ENCODE measurements around the gene BPIFB4. TPM values are rescaled to one million over a fixed set of nuclear protein-coding genes. Genes with fewer than 3 reads are reported as not detected.
"Not testable (repeated sequence)": the region's sequence is repeated elsewhere in the genome, so short reads cannot be mapped to it uniquely, and the experiment has no call there.

The BPIFB4 gene
- total RNA-seq, 1 experiment from 2014 or later: not detected

DNA sequence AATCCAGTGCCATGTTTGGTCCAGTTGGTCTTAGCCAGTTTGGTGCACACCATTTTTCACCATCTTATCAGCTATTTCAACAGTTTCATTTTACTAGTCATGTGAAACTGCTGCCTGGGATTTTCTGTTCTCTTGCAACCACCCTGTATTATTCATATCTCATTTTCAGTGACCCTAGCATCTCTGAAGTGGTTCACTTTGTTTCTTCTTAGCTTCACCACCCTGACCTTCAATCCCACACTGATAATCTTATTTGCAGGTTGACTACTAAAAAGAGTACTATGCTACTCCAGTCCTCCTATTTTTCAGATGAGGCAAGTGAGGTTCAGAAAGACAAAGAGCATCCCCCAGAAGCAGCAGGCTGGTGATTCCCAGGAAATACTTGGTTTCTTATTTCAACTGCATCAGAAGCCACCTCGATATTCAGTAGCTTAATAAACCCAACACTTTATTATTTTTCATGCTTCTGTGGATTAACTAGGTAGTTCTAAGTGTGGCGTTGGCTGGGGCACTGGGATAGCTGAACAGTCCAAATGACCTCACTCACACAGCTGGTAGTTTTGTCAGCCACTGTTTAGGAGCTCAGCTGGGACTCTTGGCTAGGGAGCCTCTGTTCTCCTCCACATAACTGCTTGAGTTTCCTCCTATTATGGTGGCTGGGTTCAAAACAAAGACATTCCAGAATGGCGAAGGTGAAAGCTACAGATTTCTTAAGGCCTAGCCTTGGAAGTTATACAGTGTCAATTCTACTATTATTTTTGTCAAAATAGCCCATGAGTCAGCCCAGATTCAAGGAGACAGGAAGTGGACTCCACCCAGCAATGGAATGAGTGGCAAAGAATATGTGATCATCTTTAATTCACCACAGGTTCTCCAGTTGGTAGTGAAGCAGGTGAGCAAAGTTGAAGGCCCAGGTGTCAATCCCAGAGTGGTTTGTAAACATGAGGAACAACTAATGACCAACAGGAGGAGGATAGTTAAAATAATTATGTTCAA, 40.6 kb downstream of the BPIFB4 start:
- no peak for DNase-seq (ENCODE audit: low read depth)

DNA sequence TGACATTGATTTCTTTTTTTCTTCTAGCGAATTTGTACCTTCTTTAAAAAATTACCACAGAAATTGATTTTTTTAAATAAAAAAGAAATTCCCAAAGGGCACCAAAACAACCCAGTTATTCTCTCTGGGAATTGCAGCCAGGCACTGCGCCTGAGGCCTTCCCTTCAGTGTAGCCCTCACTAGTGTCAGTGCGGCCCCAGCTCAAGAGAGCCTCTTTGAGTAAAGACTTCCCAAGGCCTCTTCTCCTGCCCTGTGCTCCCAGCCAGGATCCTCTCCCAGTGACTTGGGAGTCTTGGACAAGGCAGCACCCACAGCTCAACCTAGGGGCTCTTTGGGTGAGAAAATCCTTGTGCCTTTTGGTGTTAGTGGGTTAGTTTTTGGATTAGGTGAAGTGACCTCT, 41.5 kb downstream of the BPIFB4 start:
- DNase-seq (ENCODE audit: low read depth): no peak

DNA sequence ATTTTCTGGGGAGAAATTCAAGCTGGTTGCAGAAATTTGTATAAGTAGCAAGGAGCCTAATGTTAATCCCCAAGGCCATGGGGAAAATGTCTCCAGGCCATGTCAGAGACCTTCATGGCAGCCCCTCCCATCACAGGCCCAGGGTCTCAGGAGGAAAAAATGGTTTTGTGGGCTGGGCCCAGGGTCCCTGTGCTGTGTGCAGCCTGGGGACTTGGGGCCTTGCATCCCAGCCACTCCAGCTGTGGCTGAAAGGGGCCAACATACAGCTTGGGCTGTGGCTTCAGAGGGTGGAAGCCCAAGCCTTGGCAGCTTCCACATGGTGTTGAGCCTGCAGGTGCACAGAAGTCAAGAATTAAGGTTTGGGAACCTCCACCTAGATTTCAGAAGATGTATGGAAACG, 42.9 kb downstream of the BPIFB4 start:
- not testable (repeated sequence) for DNase-seq (ENCODE audit: low read depth)

DNA sequence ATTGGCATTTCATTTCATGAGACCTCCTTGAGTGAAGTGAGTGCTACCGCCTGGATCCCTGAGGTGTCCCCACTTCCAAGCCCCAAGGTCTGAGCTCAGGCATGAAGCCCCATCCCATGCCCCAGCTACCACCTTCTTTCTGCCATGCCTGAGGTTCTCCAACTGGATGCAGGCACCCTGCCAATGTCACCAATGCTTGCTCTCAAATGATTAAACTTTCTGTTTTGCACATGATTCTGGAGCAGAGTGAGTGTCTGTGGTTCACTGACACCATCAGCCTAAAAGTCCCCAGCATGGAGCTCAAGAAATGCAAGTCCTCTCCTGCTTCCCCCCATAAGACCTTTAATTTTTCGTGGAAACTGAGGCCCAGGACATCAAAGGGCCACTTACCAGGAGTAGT, 44.8 kb downstream of the BPIFB4 start:
- no peak for DNase-seq (ENCODE audit: low read depth)

DNA sequence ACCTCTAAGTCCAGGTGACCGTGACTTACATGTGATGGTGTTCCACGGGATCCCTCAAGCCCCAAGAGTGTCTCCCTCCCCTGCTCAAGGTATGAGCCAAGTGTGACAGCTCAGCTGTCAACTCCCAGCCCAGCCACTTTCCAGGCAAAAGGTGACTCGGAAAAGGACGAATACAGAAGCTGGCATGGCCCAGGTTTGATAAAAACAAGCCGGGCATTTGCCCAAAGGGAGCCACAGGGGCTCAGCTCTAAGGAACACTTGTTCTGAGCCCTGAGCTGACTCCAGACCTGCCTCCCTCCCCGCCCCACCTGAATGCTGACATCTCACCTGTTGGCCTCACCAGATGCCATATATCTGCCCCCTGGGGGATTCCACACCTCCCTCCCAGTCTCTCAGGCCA, 45.6 kb downstream of the BPIFB4 start:
- no peak for DNase-seq (ENCODE audit: low read depth)

DNA sequence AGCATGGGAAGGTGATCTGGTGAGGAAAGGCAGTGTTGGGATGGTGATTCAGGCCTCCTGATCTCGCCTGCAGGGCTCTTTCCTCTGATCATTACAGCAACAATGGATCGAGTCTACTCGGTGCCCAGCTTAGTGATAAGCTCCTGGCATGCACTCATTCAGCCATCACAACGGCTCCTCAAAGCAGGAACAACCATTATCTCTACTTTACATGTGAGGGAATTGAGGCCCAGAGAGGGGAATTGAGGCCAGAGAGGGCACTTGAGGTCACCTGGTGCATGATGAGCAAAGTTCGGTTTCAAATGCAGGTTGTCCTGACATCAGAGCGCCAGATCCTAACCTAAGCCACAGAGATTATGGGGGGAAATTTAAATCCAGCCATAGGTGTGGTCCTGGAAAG, 46.5 kb downstream of the BPIFB4 start:
- DNase-seq (ENCODE audit: low read depth): no peak

DNA sequence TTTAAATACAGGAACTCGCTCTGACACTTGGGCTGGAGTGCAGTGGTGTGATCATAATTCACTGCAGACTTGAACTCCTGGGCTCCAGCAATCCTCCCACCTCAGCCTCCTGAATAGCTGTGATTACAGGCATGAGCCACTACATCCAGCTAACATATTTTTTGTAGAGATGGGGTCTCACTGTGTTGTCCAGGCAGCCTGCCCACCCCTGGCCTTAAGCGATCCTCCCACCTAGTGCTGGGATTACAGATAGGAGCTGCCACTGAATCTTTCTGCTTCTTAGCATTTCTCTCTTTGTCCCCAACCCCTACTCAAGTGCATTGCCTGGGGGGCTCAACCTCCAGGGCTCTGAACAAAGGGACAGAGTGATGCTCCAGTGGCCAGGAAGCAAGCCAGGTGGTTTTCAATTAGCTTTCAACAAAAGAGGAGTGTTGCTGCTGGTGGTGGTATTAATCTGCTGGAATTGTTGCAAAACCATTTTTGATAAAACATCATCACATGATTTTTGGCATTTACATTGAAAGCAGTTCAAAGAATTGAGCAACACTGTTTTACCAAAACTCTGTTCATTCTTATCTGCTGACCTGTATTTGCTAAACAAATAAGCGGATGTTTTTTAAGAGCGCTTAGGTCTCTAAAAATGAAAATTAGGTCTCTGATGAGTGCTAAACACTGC, 48.1 kb downstream of the BPIFB4 start:
- DNase-seq (ENCODE audit: low read depth): no peak

DNA sequence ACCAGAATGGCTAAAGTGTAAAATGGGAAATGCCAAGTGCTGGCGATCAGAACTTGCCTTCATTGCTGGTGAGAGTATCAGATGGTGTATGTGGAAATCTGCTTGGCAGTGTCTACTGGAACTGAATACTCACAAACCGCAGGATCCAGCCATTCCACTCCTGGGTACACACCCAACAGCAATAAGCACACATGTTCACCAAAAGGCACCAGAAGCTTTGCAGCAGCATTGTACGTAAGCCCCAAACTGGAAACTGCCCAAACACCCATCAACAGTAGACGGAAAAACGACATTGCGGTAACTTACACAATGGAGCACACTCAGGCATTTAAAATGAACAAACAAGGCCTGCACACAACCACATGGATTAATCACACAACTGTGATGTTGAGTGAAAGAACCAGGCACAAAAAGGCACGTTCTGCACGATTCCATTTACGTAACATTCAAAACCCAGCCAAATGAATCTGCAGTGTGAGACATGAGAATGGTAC, 51.2 kb downstream of the BPIFB4 start:
- peak; percentile 68 for DNase-seq (ENCODE audit: low read depth)

DNA sequence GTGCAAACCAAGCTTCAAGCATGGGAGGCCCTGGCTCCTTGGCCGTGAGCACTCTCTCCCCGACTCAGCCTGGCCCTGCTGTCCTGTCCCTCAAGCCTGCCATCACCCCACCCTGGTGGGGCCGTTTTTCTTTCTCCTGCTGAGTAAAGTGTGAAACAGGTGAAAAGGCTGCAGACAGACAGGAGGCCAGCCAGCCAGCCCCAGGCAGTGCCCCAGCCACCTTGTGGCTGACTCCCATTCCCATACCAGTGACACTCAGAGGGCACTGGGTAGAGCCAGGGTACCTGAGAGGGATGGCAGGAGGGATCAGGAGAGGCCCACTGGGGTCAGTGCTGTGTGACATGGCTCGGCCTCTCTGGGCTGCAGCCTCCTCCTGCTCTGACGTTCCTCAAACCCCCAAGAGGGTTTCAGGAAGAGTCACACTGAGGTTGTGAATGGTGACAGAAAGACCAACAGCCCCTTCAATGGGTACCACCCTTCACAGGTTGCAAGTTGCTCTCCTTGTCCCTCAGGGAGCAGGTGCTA, 52.6 kb downstream of the BPIFB4 start:
- DNase-seq (ENCODE audit: low read depth): no peak

DNA sequence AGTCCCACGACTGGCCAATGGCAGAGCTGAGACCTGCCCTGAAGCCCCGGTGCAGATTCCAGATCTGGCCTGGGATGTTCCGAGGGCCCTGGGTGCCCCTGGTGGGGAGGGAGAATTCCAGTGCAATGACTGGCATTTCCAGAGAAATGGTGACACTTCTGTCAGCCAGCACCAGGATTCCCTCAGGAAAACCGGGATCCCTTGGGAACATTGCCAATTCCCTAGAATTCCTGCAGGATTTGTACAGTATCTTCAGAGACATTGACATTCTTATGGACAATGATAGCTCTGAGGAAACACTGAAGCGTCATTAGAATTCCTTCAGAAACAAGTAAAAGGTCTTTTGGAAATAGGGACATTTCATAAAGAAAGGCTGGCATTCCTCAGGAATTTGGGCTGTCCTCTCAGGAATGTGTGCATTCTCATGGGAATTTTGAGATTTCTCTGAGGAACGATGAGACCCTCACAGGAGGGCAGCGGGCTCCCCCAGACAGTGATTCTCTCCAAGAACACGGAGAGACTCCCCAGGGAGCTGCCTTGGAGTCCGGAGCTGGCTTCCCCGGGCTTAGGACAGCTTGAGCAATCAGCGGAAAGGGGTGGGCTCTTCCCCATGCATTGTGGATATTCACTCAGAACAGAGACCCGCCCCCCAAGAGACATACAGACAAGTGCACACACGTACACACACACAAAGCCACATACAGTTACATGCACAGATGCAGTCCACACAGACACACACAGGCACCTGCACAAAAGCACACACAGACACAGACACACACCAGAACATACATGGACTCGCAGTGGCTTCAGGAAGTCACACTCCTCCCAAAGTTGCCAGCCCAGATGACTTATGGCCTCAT, 53.3 kb downstream of the BPIFB4 start:
- no peak for DNase-seq (ENCODE audit: low read depth)

DNA sequence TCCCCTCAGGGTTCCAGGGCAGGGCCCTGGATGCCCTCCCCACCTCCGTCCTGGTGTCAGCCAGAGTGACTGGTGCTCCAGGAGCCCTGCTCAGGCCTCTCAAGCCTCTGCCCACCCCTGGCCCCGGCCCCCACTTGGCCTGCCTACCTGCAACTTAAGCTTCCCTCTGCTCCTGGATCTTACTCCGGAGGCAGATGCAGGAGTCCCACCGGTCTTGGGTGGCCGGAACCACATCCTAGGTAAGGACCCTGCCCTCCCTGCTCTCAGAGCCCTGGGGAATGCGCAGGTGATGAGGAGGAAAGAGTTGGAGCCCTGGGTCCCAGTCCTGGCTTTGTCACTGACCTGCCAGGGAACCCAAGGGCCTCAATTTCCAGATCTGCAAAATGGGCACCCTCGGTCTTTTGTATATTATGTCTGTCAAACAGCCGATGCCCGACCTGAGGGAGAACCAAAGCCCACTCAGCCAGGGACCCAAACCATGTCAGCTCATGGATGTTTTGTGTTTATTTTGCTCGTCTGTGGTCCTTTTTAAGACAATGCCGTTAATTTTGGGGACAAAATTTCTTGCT, 54.0 kb downstream of the BPIFB4 start:
- no peak for DNase-seq (ENCODE audit: low read depth)

DNA sequence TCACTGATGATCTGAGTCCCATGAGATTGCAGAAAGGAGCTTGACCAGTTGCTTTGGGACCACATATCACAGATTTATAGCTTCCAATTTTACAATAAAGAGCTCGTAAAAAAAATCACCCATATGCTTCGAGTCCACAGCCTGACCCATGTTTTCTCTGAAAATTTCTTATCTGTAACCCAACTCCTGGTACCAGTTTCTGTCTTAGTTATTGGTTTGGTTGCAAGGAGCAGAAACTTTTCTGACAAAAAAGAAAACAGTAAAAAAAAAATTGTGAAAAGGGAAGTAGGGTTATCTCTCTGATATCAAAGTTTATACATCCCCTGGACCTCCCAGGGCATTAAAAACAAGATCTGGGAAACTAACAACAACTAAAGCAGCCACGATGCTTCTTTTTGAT, 57.8 kb downstream of the BPIFB4 start:
- no peak for DNase-seq (ENCODE audit: low read depth)

DNA sequence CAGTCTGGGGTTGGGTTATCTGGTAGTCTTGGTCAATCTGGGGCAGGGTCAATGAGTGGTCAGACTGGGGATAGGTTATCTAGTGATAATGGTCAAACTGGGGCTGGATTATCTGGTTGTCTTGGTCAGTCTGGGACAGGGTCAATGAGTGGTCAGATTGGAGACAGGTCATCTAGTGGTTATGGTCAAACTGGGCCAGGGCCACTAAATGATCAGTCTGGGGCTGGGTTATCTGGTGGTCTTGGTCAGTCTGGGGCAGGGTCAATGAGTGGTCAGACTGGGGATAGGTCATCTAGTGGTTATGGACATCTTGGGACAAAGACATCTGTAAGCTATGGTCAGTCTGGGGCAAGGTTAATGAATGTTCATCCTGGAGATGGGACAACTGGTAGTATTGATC, 60.0 kb downstream of the BPIFB4 start:
- DNase-seq (ENCODE audit: low read depth): no peak

DNA sequence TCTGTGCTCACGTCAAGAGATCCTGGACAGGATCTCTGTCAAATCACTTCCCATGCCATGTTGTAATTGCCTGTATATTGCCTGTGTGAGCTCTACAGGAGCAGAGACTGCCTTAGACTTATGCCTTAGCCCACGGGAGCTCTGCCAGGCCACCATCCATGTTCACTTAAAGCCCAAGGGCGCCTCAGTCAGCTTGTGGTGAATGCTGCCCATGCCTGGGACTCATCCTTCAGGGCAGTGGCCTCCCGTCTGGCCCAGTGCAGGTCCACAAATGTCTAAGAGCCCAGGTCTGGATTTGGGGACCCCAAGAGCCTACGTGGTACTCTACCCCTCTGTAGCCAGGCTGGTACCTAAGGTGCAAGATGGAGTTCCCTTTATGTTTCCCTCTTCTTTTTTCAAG, 66.1 kb downstream of the BPIFB4 start:
- no peak for DNase-seq (ENCODE audit: low read depth)

DNA sequence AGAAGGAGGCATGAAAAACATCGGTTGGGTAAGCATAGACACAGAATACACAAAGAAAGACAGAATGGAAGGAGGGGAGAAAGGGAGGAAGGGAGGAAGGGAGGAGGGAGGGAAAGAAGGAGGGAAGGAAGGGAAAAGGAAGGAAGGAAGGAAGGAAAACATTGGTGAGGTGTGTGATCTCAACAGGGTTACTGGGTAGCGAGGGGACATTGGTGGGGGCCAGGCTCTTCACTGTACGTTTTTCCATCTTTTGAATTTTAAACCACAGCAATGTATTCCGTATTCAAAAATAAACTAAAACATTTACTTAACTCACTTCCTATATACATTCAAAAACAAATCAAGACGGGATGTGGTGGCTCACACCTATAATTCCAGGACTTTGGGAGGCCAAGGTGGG, 67.9 kb downstream of the BPIFB4 start:
- no peak for DNase-seq (ENCODE audit: low read depth)

DNA sequence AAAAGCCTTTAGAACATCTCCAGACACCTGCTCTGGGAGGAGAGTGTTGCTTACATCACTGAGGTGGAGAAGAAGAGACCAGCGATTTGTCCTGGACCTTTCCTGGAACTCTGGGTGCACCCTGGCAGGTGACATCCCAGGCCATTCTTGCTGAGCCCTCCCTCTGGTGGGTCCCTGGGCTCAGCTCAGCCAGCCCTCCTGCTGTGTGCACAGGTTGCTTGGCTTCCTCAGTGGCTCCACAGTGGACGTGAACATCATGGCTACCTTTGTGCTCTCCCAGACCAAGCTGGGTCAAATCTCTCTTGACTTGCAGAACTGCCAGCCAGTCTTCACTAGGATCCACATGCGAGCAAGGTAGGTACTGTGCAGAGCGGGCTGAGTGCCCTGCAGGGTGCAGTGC, 68.6 kb downstream of the BPIFB4 start:
- no peak for DNase-seq (ENCODE audit: low read depth)

DNA sequence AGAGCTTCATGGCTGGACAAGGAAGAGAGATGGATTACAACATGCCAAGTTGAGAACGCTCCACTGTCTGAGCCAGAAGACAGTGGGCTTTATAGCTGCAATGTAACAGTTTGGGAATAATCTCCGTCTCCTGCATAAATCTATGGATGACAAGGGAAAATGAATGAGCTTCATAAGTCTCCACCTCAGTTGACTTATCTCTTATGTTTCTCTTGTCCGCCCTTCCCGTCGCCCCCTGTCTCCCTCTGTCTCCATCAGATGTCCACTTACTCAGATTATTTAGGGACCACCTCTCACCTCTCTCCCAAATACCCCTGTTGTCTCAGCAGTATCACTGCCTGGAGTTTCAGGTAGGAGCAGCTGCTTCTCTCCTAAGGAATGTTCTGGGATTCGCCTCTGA, 74.8 kb downstream of the BPIFB4 start:
- DNase-seq (ENCODE audit: low read depth): no peak

DNA sequence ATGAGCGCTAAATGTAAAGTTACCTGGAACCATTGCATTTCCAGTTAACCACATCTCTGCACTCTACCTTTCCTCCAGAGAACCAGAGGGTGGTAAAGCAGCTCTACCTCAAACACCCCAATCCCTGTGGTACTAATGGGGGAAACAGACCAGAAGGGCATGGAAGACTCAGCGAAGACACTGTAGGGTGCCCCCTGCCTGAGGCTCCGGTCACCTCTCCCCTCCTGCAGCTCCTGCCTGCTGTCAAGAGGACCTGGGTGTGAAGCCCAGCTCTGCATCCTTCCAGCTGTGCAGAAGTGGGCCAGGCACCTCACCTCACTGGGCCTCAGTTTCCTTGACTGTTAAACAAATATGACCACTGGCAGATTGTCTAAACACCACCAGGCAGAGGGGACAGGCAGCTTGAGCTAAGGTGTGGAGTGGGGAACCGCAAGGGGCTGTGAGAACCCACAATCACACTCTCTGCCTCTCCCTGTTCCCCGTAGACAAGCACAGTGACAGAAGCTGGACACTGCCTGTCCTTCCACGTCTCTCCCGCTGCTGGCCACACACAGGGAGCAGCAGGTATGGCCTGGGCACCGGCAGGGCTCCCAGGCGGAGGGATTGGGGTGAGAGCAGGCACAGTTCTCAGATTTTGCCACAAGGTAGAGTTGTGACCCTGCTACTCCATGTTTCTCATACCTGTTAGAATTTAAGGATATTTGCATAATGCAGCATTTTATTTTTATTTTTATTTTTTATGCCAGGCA, 79.4 kb downstream of the BPIFB4 start:
- no peak for DNase-seq (ENCODE audit: low read depth)

DNA sequence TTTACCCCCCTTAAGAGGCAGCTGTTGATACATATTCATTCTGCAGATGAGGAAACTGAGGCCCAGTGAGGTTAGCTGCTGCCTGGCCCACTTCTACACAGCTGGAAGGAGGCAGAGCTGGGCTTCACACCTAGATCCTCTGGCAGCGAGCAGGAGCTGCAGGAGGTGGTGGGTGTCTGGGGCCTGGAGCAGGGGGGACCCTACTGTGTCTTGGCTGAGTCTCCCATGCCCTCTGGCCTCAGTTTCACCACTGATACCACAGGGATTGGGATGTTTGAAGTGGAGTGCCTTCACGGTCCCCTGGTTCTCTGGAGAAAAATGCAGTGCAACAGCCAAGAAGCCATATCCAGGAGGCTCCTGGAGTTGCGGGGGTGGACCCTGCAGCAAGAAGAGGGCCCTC, 80.3 kb downstream of the BPIFB4 start:
- no peak for DNase-seq (ENCODE audit: low read depth)

DNA sequence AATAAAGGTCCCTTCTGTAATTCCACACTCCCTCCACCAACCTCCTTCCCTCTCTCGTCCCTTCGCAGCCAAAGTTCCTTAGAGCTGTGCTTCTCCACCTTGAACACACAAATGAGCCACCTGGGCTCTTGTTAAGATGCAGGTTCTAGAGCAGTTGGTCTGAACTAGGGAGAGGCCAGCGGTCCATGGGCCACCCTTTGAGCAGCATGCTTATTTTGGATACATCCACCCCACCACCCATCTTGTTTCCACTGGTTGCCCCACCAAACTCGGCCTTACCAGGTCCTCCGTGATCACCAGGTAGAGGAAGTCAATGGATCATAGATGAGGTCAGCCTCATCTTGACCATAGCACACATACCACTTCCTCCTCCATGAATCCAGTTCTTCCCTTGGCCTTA, 81.2 kb downstream of the BPIFB4 start:
- DNase-seq (ENCODE audit: low read depth): no peak

All from Daoy (cell line).